ENCODE data around the gene E2F8. TPM values are rescaled to one million over a fixed set of nuclear protein-coding genes. Genes with fewer than 3 reads are reported as not detected.

E2F8 gene, protein sequence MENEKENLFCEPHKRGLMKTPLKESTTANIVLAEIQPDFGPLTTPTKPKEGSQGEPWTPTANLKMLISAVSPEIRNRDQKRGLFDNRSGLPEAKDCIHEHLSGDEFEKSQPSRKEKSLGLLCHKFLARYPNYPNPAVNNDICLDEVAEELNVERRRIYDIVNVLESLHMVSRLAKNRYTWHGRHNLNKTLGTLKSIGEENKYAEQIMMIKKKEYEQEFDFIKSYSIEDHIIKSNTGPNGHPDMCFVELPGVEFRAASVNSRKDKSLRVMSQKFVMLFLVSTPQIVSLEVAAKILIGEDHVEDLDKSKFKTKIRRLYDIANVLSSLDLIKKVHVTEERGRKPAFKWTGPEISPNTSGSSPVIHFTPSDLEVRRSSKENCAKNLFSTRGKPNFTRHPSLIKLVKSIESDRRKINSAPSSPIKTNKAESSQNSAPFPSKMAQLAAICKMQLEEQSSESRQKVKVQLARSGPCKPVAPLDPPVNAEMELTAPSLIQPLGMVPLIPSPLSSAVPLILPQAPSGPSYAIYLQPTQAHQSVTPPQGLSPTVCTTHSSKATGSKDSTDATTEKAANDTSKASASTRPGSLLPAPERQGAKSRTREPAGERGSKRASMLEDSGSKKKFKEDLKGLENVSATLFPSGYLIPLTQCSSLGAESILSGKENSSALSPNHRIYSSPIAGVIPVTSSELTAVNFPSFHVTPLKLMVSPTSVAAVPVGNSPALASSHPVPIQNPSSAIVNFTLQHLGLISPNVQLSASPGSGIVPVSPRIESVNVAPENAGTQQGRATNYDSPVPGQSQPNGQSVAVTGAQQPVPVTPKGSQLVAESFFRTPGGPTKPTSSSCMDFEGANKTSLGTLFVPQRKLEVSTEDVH
- total RNA-seq, result 3.3 and 3.9 TPM in 2 replicates

DNA sequence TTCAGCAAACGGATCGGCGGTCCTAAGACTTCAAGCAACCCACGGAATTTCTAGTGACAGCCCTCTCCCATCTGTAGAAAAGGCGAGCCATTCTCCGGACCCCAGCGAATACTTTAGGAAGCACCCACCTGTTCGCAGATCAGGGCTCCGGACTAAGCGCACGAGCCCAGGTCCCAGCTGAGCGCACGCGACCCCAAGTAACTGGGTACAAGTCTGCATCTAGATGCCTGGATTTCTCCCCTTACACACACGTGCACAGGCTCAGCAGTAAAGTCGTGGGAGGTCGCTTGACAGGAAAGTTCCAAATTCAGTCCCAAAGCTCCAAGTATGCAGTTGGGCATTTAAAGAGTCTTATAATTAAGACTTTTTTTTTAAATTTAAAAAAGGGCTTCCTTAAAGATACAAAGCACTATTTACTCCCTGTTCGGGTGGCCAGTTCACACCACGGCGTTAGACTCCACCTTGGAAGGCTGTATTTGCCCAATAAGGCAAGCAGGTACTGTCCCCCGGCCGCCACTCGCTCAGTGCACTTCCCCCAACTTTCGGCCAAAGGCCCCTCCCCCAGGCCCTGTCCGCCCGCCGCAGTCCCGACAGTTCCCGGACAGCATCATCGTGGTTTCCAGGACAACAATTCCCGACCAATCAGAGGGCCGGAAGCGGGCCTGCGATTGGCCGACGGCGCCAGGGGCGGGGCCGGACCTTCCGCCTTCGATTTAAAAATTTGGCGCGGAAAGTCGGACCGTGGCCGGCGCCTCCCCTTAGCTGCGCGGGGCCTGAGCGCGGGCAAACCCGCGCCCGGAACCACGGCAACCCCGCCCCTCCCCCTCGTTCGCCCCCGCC, at the start of gene E2F8:
Gene E2F8 (minus strand): TSS at position 526 of the 840 bp plus-strand sequence. CDS start 824 bp downstream, outside the sequence.

DNA sequence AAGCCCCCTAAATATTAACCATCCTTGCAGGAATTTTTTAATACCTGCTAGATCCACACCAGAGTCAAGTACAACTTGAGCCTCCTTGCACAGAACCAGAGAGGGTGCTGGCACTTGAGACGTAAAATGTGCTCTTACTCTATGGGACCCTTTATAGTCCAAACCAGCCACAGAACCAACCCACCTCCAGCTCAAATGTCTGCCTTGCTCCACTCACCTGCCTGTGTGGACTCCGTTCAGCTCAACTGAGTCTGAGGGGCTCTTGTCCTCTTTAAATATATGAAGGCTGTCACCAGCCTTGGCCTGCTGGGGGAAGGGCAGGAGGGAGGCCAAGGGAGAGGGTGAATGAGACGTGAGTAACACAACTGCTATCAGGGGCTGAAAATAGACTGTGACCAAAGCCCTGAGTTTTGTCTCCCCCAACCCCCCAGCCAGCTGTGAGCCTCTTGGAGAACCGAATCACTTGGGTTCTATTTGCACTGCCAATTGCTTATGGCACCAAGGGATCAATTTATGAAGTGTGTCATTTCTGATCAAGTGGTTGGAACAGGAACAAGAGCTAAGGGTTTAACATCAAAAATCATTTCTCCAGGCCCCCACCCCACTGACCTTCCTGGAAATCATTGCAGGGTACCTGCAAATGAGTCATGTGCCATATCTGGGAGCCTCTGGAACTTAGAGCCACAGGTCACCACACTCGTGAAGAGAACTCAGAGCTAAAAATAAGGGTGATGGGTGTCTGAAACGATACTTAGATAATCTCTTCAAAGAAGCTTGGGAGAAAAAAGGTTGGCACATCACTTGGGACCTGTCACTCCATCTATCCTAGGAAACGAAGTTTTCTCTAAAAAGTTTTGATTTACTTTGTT, 38.8 kb downstream of the E2F8 start, which contains the start of gene CSRP3:
Gene CSRP3 (minus strand): TSS at position 247 of the 869 bp plus-strand sequence. CDS start 9,535 bp downstream, outside the sequence.

Other genes with a start within 250 kb of the E2F8 start
- not detected in 2 replicates for gene MRGPRX2, start 180.2 kb downstream of the E2F8 start, total RNA-seq
- 11.4 and 13.8 TPM in 2 replicates for gene ZDHHC13, start 123.8 kb downstream of the E2F8 start, total RNA-seq
- gene CSRP3, start 39.0 kb downstream of the E2F8 start, total RNA-seq, result not detected in 2 replicates